B cell (primary cell): ENCODE results near the gene POLR3B. TPM values are rescaled to one million over a fixed set of nuclear protein-coding genes. Genes with fewer than 3 reads are reported as not detected.

Experiments used
- ATAC-seq: fragments of 200-7000 bp; cut with Tn5 transposase; one replicate; pipeline ENCODE4 v1.10.0; 2021; ENCODE audit warnings: low read depth, mild to moderate bottlenecking, moderate number of reproducible peaks, moderate library complexity
- CTCF ChIA-PET: fragments of 350-600 bp; sonication (Branson Sonifier 250); formaldehyde crosslinking; loops from one replicate; lab custom pipeline; 2021; ENCODE audit warnings: antibody characterized with exemption, inconsistent platforms; lab: Charles Lee
- POLR2A ChIA-PET: fragments of 350-600 bp; sonication (Branson Sonifier 250); formaldehyde crosslinking; loops from one replicate; lab custom pipeline; 2021; ENCODE audit warnings: antibody characterized with exemption; lab: Charles Lee
- DNase-seq: peaks from one replicate; pipeline ENCODE4 v3.0.0; 2013
- H2AFZ ChIP-seq: 2 replicates; pipeline ENCODE4 v1.6.1; 2012; ENCODE audit warnings: mild to moderate bottlenecking, low read depth, low read length; ENCODE audit not compliant: insufficient read depth, poor library complexity, severe bottlenecking
- H3K27ac ChIP-seq, 2 donors: 1 replicate in 1 of 2; 2 replicates in 1 of 2; pipeline ENCODE4 v1.5.1; 2012 to 2013; ENCODE audit warnings: low read length in 2 of 2, mild to moderate bottlenecking in 2 of 2, moderate library complexity in 1 of 2
- H3K27me3 ChIP-seq, 4 experiments: fragments of 200-600 bp in 1 of 4; sonication (generic) in 1 of 4; replicated peaks in 1 of 4; 1 replicate in 2 of 4; 2 replicates in 2 of 4; pipeline versions ENCODE4 v1.6.1 to v1.7.0; 2013 to 2016; ENCODE audit warnings: low read length in 3 of 4, mild to moderate bottlenecking in 2 of 4, mixed read lengths in 1 of 4, moderate library complexity in 1 of 4; ENCODE audit not compliant: insufficient read depth in 4 of 4, control insufficient read depth in 3 of 4; ENCODE audit errors: control extremely low read depth in 1 of 4
- H3K36me3 ChIP-seq, 2 experiments: replicated peaks in 1 of 2; 1 replicate in 1 of 2; 2 replicates in 1 of 2; pipeline versions ENCODE4 v1.6.1 to v1.7.1; 2013; ENCODE audit warnings: low read length in 1 of 2; ENCODE audit not compliant: insufficient read depth in 2 of 2, control insufficient read depth in 1 of 2; ENCODE audit errors: control extremely low read depth in 1 of 2, extremely low read depth in 1 of 2
- H3K4me1 ChIP-seq, 2 donors: fragments of 200-600 bp in 1 of 2; sonication (generic) in 1 of 2; 1 replicate in 1 of 2; 2 replicates in 1 of 2; pipeline versions ENCODE4 v1.5.1 to v1.6.1; 2013 to 2017; ENCODE audit warnings: low read length in 2 of 2; ENCODE audit not compliant: control insufficient read depth in 2 of 2, insufficient read depth in 2 of 2
- H3K4me2 ChIP-seq: replicated peaks from 2 replicates; pipeline ENCODE3; 2012; ENCODE audit warnings: mild to moderate bottlenecking, low read depth, low read length; ENCODE audit not compliant: poor library complexity, severe bottlenecking
- H3K4me3 ChIP-seq, 5 experiments: fragments of 200-600 bp in 1 of 5; sonication (generic) in 1 of 5; 1 replicate in 3 of 5; 2 replicates in 2 of 5; pipeline versions ENCODE4 v1.5.1 to v1.7.0; 2011 to 2016; ENCODE audit warnings: low read length in 4 of 5, mild to moderate bottlenecking in 4 of 5, low read depth in 2 of 5, control low read depth in 1 of 5, moderate library complexity in 1 of 5; ENCODE audit not compliant: insufficient read depth in 1 of 5; ENCODE audit errors: control extremely low read depth in 1 of 5, extremely low read depth in 1 of 5
- H3K79me2 ChIP-seq: fragments of 200-600 bp; sonication (generic); one replicate; pipeline ENCODE4 v1.6.0; 2016; ENCODE audit warnings: low read length; ENCODE audit not compliant: control insufficient read depth, insufficient read depth
- H3K9ac ChIP-seq: fragments of 200-600 bp; sonication (generic); 2 replicates; pipeline ENCODE4 v1.6.1; 2017; ENCODE audit warnings: mild to moderate bottlenecking, low read length, moderate library complexity
- H3K9me3 ChIP-seq, 3 donors: one replicate each; pipeline versions ENCODE4 v1.6.1 to v1.7.1; 2013; ENCODE audit warnings: low read length in 2 of 3; ENCODE audit not compliant: control insufficient read depth in 2 of 3, insufficient read depth in 1 of 3; ENCODE audit errors: control extremely low read depth in 1 of 3
- H4K20me1 ChIP-seq: 2 replicates; pipeline ENCODE4 v1.6.0; 2012; ENCODE audit warnings: mild to moderate bottlenecking, low read length; ENCODE audit not compliant: insufficient read depth, control insufficient read depth, poor library complexity, severe bottlenecking
- H3K27ac Mint-ChIP-seq: one replicate; pipeline ENCODE4 v1.8.0; 2021; ENCODE audit warnings: mixed read lengths
- H3K27me3 Mint-ChIP-seq: one replicate; pipeline ENCODE4 v1.8.0; 2021; ENCODE audit warnings: mixed read lengths
- H3K4me1 Mint-ChIP-seq: one replicate; pipeline ENCODE4 v1.8.0; 2021; ENCODE audit warnings: mixed read lengths
- H3K4me3 Mint-ChIP-seq: one replicate; pipeline ENCODE4 v1.8.0; 2021; ENCODE audit warnings: mixed read lengths
- H3K9me3 Mint-ChIP-seq: one replicate; pipeline ENCODE4 v1.8.0; 2022; ENCODE audit warnings: mixed read lengths; ENCODE audit not compliant: insufficient read depth
- EZH2 ChIP-seq: IDR thresholded peaks from 2 replicates; pipeline ENCODE4 v1.6.1; 2012; ENCODE audit warnings: borderline replicate concordance, low read depth, mild to moderate bottlenecking, moderate library complexity, low read length; ENCODE audit not compliant: insufficient read depth, poor library complexity, severe bottlenecking
- WGBS: methylation state at CpG from one replicate; pipeline ENCODE4 v1.1.5; 2013; ENCODE audit warnings: missing lambda C conversion rate; ENCODE audit not compliant: insufficient coverage; 5-methylcytosine and 5-hydroxymethylcytosine counted together
- intact Hi-C: fragments of 100-400 bp; cut with micrococcal nuclease; formaldehyde crosslinking; loops from one replicate; pipeline ENCODE4 v1.10.0; 2022
- polyA plus RNA-seq: library from polyadenylated mRNA; depleted of rRNA; stranded (reverse); fragments of >200 nt; gene quantifications from 2 replicates; pipeline ENCODE4 v1.2.3, GENCODE V29; 2012
- total RNA-seq, 2 donors: library from RNA; stranded (reverse); fragments of 120-200 nt in 1 of 2; gene quantifications; 1 replicate in 1 of 2; 2 replicates in 1 of 2; pipeline versions ENCODE4 v1.2.3 to v1.2.4, GENCODE V29; 2013 to 2022
- TF ChIP-seq, protein P1 (sequence below): fragments of 200-600 bp; IDR thresholded peaks from one replicate; pipeline ENCODE4 v1.8.0; 2022; ENCODE audit warnings: antibody characterized with exemption, mild to moderate bottlenecking

The POLR3B gene
- total and polyA plus RNA-seq, 2 donors (not counting 1 experiment from before 2014, with no cell fraction given), result 1.3 to 9.7 TPM

DNA sequence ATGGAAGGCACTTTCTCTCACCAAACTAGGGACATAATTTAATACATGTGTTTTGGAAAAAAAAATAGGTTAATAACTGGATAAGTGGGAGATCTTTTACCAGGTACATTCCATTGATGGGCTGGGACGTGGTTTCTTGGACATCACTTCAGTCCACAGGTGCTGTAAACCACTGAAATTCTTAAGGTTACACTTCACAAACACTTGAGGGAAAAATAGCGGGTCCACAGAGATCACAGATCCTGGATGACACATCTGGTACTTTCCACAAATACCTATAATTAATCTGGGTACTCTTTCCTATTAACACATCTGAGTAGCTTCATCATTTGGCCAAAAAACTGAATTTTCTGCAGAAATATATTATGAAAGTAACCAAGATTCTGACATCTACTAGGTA is 85.0 kb downstream of the POLR3B start:
- H3K27ac Mint-ChIP-seq, result no peak overlapping the region
- no peak overlapping the region for H2AFZ ChIP-seq
- ChIA-PET CTCF (no interaction called here), POLR2A (no interaction called here)
- H3K4me3 ChIP-seq, result no peak overlapping the region
- H3K9me3 Mint-ChIP-seq, result peaks cover 3% of the 10 kb centered on the region
- TF ChIP-seq EZH2, result no peak
- TF ChIP-seq, protein P1, sequence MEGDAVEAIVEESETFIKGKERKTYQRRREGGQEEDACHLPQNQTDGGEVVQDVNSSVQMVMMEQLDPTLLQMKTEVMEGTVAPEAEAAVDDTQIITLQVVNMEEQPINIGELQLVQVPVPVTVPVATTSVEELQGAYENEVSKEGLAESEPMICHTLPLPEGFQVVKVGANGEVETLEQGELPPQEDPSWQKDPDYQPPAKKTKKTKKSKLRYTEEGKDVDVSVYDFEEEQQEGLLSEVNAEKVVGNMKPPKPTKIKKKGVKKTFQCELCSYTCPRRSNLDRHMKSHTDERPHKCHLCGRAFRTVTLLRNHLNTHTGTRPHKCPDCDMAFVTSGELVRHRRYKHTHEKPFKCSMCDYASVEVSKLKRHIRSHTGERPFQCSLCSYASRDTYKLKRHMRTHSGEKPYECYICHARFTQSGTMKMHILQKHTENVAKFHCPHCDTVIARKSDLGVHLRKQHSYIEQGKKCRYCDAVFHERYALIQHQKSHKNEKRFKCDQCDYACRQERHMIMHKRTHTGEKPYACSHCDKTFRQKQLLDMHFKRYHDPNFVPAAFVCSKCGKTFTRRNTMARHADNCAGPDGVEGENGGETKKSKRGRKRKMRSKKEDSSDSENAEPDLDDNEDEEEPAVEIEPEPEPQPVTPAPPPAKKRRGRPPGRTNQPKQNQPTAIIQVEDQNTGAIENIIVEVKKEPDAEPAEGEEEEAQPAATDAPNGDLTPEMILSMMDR, result no peak
- H3K4me1 Mint-ChIP-seq, result no peaks in the 10 kb centered on the region
- H3K9ac ChIP-seq, result no peak overlapping the region
- H4K20me1 ChIP-seq, result no peaks in the 10 kb centered on the region
- no peak for ATAC-seq
- H3K27me3 ChIP-seq, result no peaks in the 10 kb centered on the region
- peaks cover 2 to 7% of the 10 kb centered on the region in 2 experiments for H3K36me3 ChIP-seq
- WGBS, result 57% methylated on average over 1 of the region's 2 CpGs
- no peaks in the 10 kb centered on the region for H3K27me3 Mint-ChIP-seq
- H3K27ac ChIP-seq, result no peak overlapping the region
- no peak overlapping the region for H3K4me2 ChIP-seq
- no peaks in the 10 kb centered on the region for H3K9me3 ChIP-seq
- no peaks in the 10 kb centered on the region for H3K79me2 ChIP-seq
- DNase-seq, result no peak
- H3K4me3 Mint-ChIP-seq, result no peak overlapping the region
- intact Hi-C loops, result no loop called here
- no peaks in the 10 kb centered on the region for H3K4me1 ChIP-seq

DNA sequence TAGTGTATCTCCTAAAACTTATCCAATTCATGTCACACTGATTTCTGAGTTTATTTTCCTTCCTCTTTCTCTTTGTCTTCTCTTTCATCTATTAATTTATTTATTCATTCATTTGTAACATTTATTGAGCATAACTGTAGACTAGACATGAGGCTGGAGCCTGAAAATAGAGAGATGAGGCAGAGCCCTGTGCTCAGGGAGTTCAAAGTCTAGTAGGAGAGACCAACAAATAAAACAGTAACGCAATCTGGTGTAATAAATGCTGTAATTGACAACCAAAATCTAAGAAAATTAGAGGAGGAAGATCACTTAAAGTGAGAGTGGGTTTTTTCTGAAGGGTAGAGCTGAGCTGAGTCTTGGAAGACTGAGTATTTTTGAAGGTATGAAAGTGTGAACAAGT is 87.5 kb downstream of the POLR3B start:
- no peak overlapping the region for H3K4me3 Mint-ChIP-seq
- H3K9me3 Mint-ChIP-seq, result peaks cover 3% of the 10 kb centered on the region
- ChIA-PET CTCF (no interaction called here), POLR2A (no interaction called here)
- H3K4me3 ChIP-seq, result no peak overlapping the region
- no peak overlapping the region for H3K9ac ChIP-seq
- no peaks in the 10 kb centered on the region for H3K27me3 ChIP-seq
- H3K9me3 ChIP-seq, result no peaks in the 10 kb centered on the region
- H3K4me1 Mint-ChIP-seq, result no peaks in the 10 kb centered on the region
- no peak overlapping the region for H3K27ac Mint-ChIP-seq
- H3K27ac ChIP-seq, result no peak overlapping the region
- H3K27me3 Mint-ChIP-seq, result no peaks in the 10 kb centered on the region
- H3K79me2 ChIP-seq, result no peaks in the 10 kb centered on the region
- H3K36me3 ChIP-seq, result peaks cover 2 to 7% of the 10 kb centered on the region in 2 experiments
- no CpG with 5 or more reads among the region's 1 CpG for WGBS
- intact Hi-C loops, result no loop called here
- no peak for ATAC-seq
- DNase-seq, result no peak
- TF ChIP-seq, protein P1, result no peak
- no peak for TF ChIP-seq EZH2
- H3K4me2 ChIP-seq, result no peak overlapping the region
- no peaks in the 10 kb centered on the region for H4K20me1 ChIP-seq
- H3K4me1 ChIP-seq, result no peaks in the 10 kb centered on the region
- H2AFZ ChIP-seq, result no peak overlapping the region
